Bronchial epithelial cell (primary cell): ENCODE results near the gene FUT4. TPM values are rescaled to one million over a fixed set of nuclear protein-coding genes. Genes with fewer than 3 reads are reported as not detected.

Source experiments
- DNase-seq: peaks from one replicate; pipeline ENCODE4 v3.0.0-alpha.2; 2010; ENCODE audit warnings: low read depth
- FAIRE-seq: peaks from 2 replicates; lab custom pipeline; 2011; peaks lifted over from hg19 to GRCh38; lab: Jason Lieb, UNC
- H3K27me3 ChIP-seq: 2 replicates; pipeline ENCODE4 v1.5.1; 2011; ENCODE audit warnings: low read length; ENCODE audit not compliant: control insufficient read depth, insufficient read depth
- H3K36me3 ChIP-seq: 2 replicates; pipeline ENCODE4 v1.5.1; 2011; ENCODE audit warnings: low read length; ENCODE audit not compliant: control insufficient read depth, insufficient read depth
- H3K4me3 ChIP-seq: 2 replicates; pipeline ENCODE4 v1.5.1; 2011; ENCODE audit warnings: mild to moderate bottlenecking, low read depth, low read length, control low read depth
- CTCF ChIP-seq: IDR thresholded peaks from 2 replicates; pipeline ENCODE4 v1.5.1; 2011; ENCODE audit warnings: mild to moderate bottlenecking, moderate library complexity, low read length, control low read depth, inconsistent platforms; ENCODE audit not compliant: insufficient read depth, severe bottlenecking
- total RNA-seq: library from RNA; depleted of rRNA; stranded (reverse); fragments of >200 nt; gene quantifications from 2 replicates; pipeline ENCODE4 v1.2.1, GENCODE V29; 2014

FUT4 gene
- total RNA-seq, 1 donor from 2014 or later = 1.8 TPM

DNA sequence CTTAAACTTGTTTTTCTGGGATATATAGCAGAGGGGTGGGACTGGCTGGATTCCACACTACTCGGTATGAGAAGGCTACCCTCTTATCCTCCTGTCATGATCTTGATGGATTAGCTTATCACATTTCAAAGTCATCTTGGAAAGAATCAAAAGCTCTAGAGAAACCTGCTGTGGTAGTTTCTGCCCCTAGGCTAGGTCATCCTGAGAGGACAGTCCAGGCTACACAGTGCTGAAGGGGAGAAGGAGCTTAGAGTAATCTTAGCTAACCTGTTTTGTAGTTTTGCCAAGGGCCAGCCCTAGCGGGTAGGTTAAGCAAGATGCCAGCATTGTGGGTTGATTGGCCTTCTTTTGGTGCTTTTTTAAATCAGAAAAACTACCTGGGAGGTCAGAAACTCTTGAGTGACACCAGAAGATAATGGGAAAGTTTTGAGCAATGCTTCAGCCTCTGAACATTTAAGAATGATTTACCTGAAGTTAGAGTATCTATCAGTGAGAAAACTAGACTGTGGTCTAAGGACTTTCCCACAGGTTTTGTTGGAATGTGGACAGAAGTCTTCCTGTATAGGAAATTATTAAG is 44.7 kb downstream of the FUT4 start:
- Histone ChIP-seq H3K36me3 (no peaks in the 10 kb centered on the region), H3K4me3 (no peak overlapping the region), H3K27me3 (no peaks in the 10 kb centered on the region)
- DNase-seq (no peak), FAIRE-seq (no peak)
- TF ChIP-seq CTCF = no peak

- TF ChIP-seq CTCF = no peak
- Histone ChIP-seq H3K4me3 (no peak overlapping the region), H3K36me3 (no peaks in the 10 kb centered on the region), H3K27me3 (no peaks in the 10 kb centered on the region)
- DNase-seq (no peak), FAIRE-seq (peak; percentile 43)
These were observed 46.8 kb downstream of the FUT4 start for GRCh38 chr11:94590352-94591041.

- no peak overlapping the region for H3K4me3 ChIP-seq
These were observed 49.3 kb downstream of the FUT4 start for GRCh38 chr11:94593030-94593429.

DNA sequence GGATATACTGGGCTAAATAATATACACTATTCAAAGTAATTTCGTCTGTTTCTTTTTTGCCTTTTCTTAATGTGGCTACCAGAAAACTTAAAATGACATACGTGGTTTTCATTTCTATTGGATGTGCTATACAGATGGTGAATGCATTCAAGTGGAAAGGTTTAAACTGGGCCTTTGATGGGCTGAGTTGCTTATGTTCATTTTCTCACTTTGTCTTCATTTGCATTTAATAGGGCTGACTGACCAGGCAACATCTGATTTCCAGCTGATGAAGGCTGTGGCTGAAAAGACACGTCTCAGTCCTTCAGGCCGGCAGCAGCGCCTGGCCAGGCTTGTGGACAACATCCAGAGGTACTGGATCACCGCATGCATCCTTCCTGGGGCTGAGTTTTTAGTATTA is 51.4 kb downstream of the FUT4 start:
- FAIRE-seq (no peak), DNase-seq (no peak)
- H3K4me3 ChIP-seq = no peak overlapping the region
- TF ChIP-seq CTCF = no peak
- no peaks in the 10 kb centered on the region for H3K27me3 ChIP-seq
- no peaks in the 10 kb centered on the region for H3K36me3 ChIP-seq

More at GRCh38 chr11:94593030-94593429, 49.3 kb downstream of the FUT4 start:
- H3K27me3 ChIP-seq = no peaks in the 10 kb centered on the region
- no peak for TF ChIP-seq CTCF
- no peak for FAIRE-seq
- peak; percentile 56 for DNase-seq
- H3K36me3 ChIP-seq = no peaks in the 10 kb centered on the region

- DNase-seq (peak; percentile 8), FAIRE-seq (no peak)
- no peak for TF ChIP-seq CTCF
- Histone ChIP-seq H3K4me3 (no peak overlapping the region), H3K36me3 (no peaks in the 10 kb centered on the region), H3K27me3 (no peaks in the 10 kb centered on the region)
These were observed 54.2 kb downstream of the FUT4 start for GRCh38 chr11:94597896-94598295.

Other genes with a start within 250 kb of the FUT4 start
- gene IZUMO1R, start 239.3 kb upstream of the FUT4 start, total RNA-seq = not detected in 2 replicates
- under 0.01 TPM in 2 replicates for gene GPR83, start 142.5 kb upstream of the FUT4 start, total RNA-seq
- gene MRE11, start 50.1 kb upstream of the FUT4 start, total RNA-seq = 4.9 and 9.7 TPM in 2 replicates
- 17.1 and 20.5 TPM in 2 replicates for gene ANKRD49, start 49.9 kb upstream of the FUT4 start, total RNA-seq
- gene C11orf97, start 31.5 kb upstream of the FUT4 start, total RNA-seq = not detected in 2 replicates
- 0.38 and 0.79 TPM in 2 replicates for gene PIWIL4, start 23.4 kb downstream of the FUT4 start, total RNA-seq
- 62.1 and 64.8 TPM in 2 replicates for gene AMOTL1, start 224.4 kb downstream of the FUT4 start, total RNA-seq